IPS-NIHi7 (cell line): ENCODE data around the gene AMBN.
A peak's percentile ranks its signal among the peaks of the same experiment; 100 is the strongest.
"Not testable (repeated sequence)": the region's sequence is repeated elsewhere in the genome, so short reads cannot be mapped to it uniquely, and the experiment has no call there.

Experiments used
- DNase-seq: peaks from one replicate; pipeline ENCODE4 v3.0.0; 2012; ENCODE audit warnings: mixed read lengths; ENCODE audit errors: extremely low spot score

AMBN gene

GRCh38 chr4:70607334-70607853 lies 15.3 kb downstream of the AMBN start:
- DNase-seq = no peak

GRCh38 chr4:70608324-70608723 lies 16.3 kb downstream of the AMBN start:
- no peak for DNase-seq

- no peak for DNase-seq
Observed at GRCh38 chr4:70613306-70614183, 21.5 kb downstream of the AMBN start.

- DNase-seq = no peak
Observed at GRCh38 chr4:70614184-70614555, 22.1 kb downstream of the AMBN start.

GRCh38 chr4:70619288-70619687 lies 27.2 kb downstream of the AMBN start:
- no peak for DNase-seq

- no peak for DNase-seq
Observed at GRCh38 chr4:70619778-70620177, 27.7 kb downstream of the AMBN start.

- no peak for DNase-seq
Observed at GRCh38 chr4:70623323-70623722, 31.3 kb downstream of the AMBN start.

- DNase-seq = no peak
Observed at GRCh38 chr4:70624226-70624793, 32.3 kb downstream of the AMBN start.

GRCh38 chr4:70627620-70628019 lies 35.6 kb downstream of the AMBN start:
- no peak for DNase-seq

- DNase-seq = no peak
Observed at GRCh38 chr4:70628444-70628843, 36.4 kb downstream of the AMBN start, which contains the start of gene ENAM. ENAM (plus strand) TSS chr4:70628744; CDS start chr4:70629501, 757 bp downstream.

GRCh38 chr4:70629469-70630090 lies 37.5 kb downstream of the AMBN start:
- DNase-seq = no peak

- no peak for DNase-seq
Observed at GRCh38 chr4:70630162-70630561, 38.1 kb downstream of the AMBN start.

- DNase-seq = no peak
Observed at GRCh38 chr4:70632028-70632427, 40.0 kb downstream of the AMBN start.

- DNase-seq = no peak
Observed at GRCh38 chr4:70634482-70634881, 42.4 kb downstream of the AMBN start.

- no peak for DNase-seq
Observed at GRCh38 chr4:70637239-70637913, 45.3 kb downstream of the AMBN start.

GRCh38 chr4:70640192-70640591 lies 48.1 kb downstream of the AMBN start:
- DNase-seq = no peak

GRCh38 chr4:70650741-70651140 lies 58.7 kb downstream of the AMBN start:
- DNase-seq = not testable (repeated sequence)

- peak; percentile 46 for DNase-seq
Observed at GRCh38 chr4:70651864-70652506, 59.9 kb downstream of the AMBN start.

- no peak for DNase-seq
Observed at GRCh38 chr4:70654605-70655011, 62.6 kb downstream of the AMBN start.
